HG03095 (cell line): ENCODE data around the gene CAMKMT.

Source experiments
- ATAC-seq: cut with Tn5 transposase; IDR thresholded peaks from one replicate; pipeline ENCODE4 v1.9.1; 2021; ENCODE audit warnings: moderate library complexity; ENCODE audit not compliant: unreplicated experiment

Gene CAMKMT

GRCh38 chr2:44766777-44767176, 405.0 kb downstream of the CAMKMT start:
- no peak for ATAC-seq

GRCh38 chr2:44767691-44768090, 405.9 kb downstream of the CAMKMT start:
- ATAC-seq: no peak

GRCh38 chr2:44768438-44769236, 406.9 kb downstream of the CAMKMT start:
- ATAC-seq: no peak

GRCh38 chr2:44769349-44770011, 407.7 kb downstream of the CAMKMT start:
- ATAC-seq: no peak

- ATAC-seq: no peak
Measured at GRCh38 chr2:44770221-44771195, 408.8 kb downstream of the CAMKMT start.

GRCh38 chr2:44771522-44771921, 409.8 kb downstream of the CAMKMT start:
- ATAC-seq: no peak

- no peak for ATAC-seq
Measured at GRCh38 chr2:44772131-44772530, 410.4 kb downstream of the CAMKMT start.

- no peak for ATAC-seq
Measured at GRCh38 chr2:44772669-44773378, 411.1 kb downstream of the CAMKMT start.

GRCh38 chr2:44774826-44775492, 413.2 kb downstream of the CAMKMT start:
- ATAC-seq: no peak

- no peak for ATAC-seq
Measured at GRCh38 chr2:44777036-44777435, 415.3 kb downstream of the CAMKMT start.

- no peak for ATAC-seq
Measured at GRCh38 chr2:44777537-44777936, 415.8 kb downstream of the CAMKMT start.

GRCh38 chr2:44778221-44778654, 416.5 kb downstream of the CAMKMT start:
- peak; percentile 48 for ATAC-seq

- peak; percentile 96 for ATAC-seq
Measured at GRCh38 chr2:44778671-44779476, 417.1 kb downstream of the CAMKMT start.

GRCh38 chr2:44779793-44780192, 418.0 kb downstream of the CAMKMT start:
- no peak for ATAC-seq

GRCh38 chr2:44780406-44780805, 418.7 kb downstream of the CAMKMT start:
- ATAC-seq: no peak

GRCh38 chr2:44785433-44785832, 423.7 kb downstream of the CAMKMT start:
- no peak for ATAC-seq

- ATAC-seq: no peak
Measured at GRCh38 chr2:44786045-44786816, 424.5 kb downstream of the CAMKMT start.

GRCh38 chr2:44786817-44787214, 425.1 kb downstream of the CAMKMT start:
- no peak for ATAC-seq
